HepG2 (cell line): ENCODE results near the gene TSC22D4. TPM values are rescaled to one million over a fixed set of nuclear protein-coding genes. Genes with fewer than 3 reads are reported as not detected.
A peak's percentile ranks its signal among the peaks of the same experiment; 100 is the strongest.

Experiments used
- ATAC-seq: fragments of 200-7000 bp; cut with Tn5 transposase; 3 replicates; pipeline ENCODE4 v1.9.1; 2020; ENCODE audit warnings: mild to moderate bottlenecking, moderate library complexity
- BruUV-seq: library from RNA; stranded (reverse); fragments of 400-500 nt; replicated peaks from 2 replicates; lab custom pipeline; 2021; lab: Mats Ljungman, UMichigan
- CTCF ChIA-PET: fragments of 300-600 bp; formaldehyde crosslinking; extraction: SDS; loops from one replicate; lab custom pipeline; 2021; ENCODE audit warnings: low total read pairs, inconsistent platforms, low intra/inter-chr PET ratio; lab: Yijun Ruan, JAX
- POLR2A ChIA-PET: fragments of 350-600 bp; sonication (Branson Sonifier 250); formaldehyde crosslinking; loops from one replicate; lab custom pipeline; 2020; ENCODE audit warnings: antibody characterized with exemption, inconsistent platforms; lab: Yijun Ruan, JAX
- DNase-seq: peaks from one replicate; pipeline ENCODE4 v3.0.0-alpha.2; 2015; ENCODE audit warnings: low spot score
- FAIRE-seq: peaks from 3 replicates; lab custom pipeline; 2011; peaks lifted over from hg19 to GRCh38; lab: Jason Lieb, UNC
- H2AFZ ChIP-seq: one replicate; pipeline ENCODE4 v1.6.1; 2011; ENCODE audit warnings: low read length, inconsistent platforms
- H3K27ac ChIP-seq: fragments of 300-600 bp; 3 replicates; pipeline ENCODE4 v1.8.0; 2011; ENCODE audit warnings: mixed run types, mild to moderate bottlenecking, mixed read lengths, low read length, inconsistent platforms; ENCODE audit not compliant: insufficient read depth; ENCODE audit errors: extremely low read length
- H3K27me3 ChIP-seq, 2 experiments: fragments of 200-600 bp in 1 of 2; 2 replicates in 1 of 2; 3 replicates in 1 of 2; pipeline versions ENCODE4 v1.6.0 to v1.8.0; 2011; ENCODE audit warnings: low read length in 2 of 2, mild to moderate bottlenecking in 2 of 2, moderate library complexity in 2 of 2, inconsistent platforms in 1 of 2; ENCODE audit not compliant: insufficient read depth in 2 of 2, control insufficient read depth in 1 of 2
- H3K36me3 ChIP-seq, 2 experiments: fragments of 200-600 bp in 1 of 2; replicated peaks in 1 of 2; 2 replicates in 1 of 2; 3 replicates in 1 of 2; pipeline versions ENCODE4 v1.5.1 to v1.8.0; 2011; ENCODE audit warnings: low read length in 2 of 2, inconsistent platforms in 1 of 2; ENCODE audit not compliant: insufficient read depth in 2 of 2, control insufficient read depth in 1 of 2
- H3K4me1 ChIP-seq: 2 replicates; pipeline ENCODE4 v1.5.1; 2012; ENCODE audit warnings: low read length, inconsistent platforms; ENCODE audit not compliant: insufficient read depth
- H3K4me2 ChIP-seq: 2 replicates; pipeline ENCODE4 v1.6.0; 2011; ENCODE audit warnings: low read depth, low read length, inconsistent platforms
- H3K4me3 ChIP-seq, 3 experiments: fragments of 200-600 bp in 1 of 3; sonication (generic), shearing (Covaris generic) in 1 of 3; replicated peaks in 1 of 3; 2 replicates each; pipeline ENCODE4 v1.5.1; 2011 to 2016; ENCODE audit warnings: low read length in 3 of 3, inconsistent platforms in 2 of 3, low read depth in 2 of 3, mild to moderate bottlenecking in 2 of 3, control low read depth in 1 of 3, mixed read lengths in 1 of 3; ENCODE audit not compliant: insufficient read depth in 1 of 3
- H3K79me2 ChIP-seq: one replicate; pipeline ENCODE4 v1.6.1; 2011; ENCODE audit warnings: low read length, inconsistent platforms; ENCODE audit not compliant: insufficient read depth
- H3K9ac ChIP-seq: 2 replicates; pipeline ENCODE4 v1.6.0; 2011; ENCODE audit warnings: mild to moderate bottlenecking, low read depth, low read length, inconsistent platforms; ENCODE audit not compliant: insufficient read depth
- H3K9me3 ChIP-seq: 2 replicates; pipeline ENCODE4 v1.5.1; 2012; ENCODE audit warnings: mild to moderate bottlenecking, low read length
- H4K20me1 ChIP-seq: 2 replicates; pipeline ENCODE4 v1.6.0; 2011; ENCODE audit warnings: inconsistent platforms, mild to moderate bottlenecking, low read length, moderate library complexity; ENCODE audit not compliant: insufficient read depth
- MYC ChIP-seq: sonication (generic); formaldehyde crosslinking; IDR thresholded peaks from 2 replicates; pipeline ENCODE4 v1.9.0; 2021; ENCODE audit warnings: missing genetic modification reagents, borderline replicate concordance
- NFRKB ChIP-seq: fragments of 450-650 bp; IDR thresholded peaks from 2 replicates; pipeline ENCODE4 v1.6.1; 2017
- PAX8 ChIP-seq: sonication (generic); formaldehyde crosslinking; IDR thresholded peaks from 2 replicates; pipeline ENCODE4 v1.8.0; 2022; ENCODE audit warnings: mild to moderate bottlenecking, missing genetic modification reagents, borderline replicate concordance
- RARA ChIP-seq: IDR thresholded peaks from 2 replicates; pipeline ENCODE4 v1.6.1; 2016; ENCODE audit warnings: missing genetic modification reagents, missing compliant biosample characterization
- RXRA ChIP-seq: sonication (generic); formaldehyde crosslinking; IDR thresholded peaks from 2 replicates; pipeline ENCODE4 v1.5.1; 2020; ENCODE audit warnings: missing genetic modification reagents
- TGIF2 ChIP-seq: IDR thresholded peaks from 2 replicates; pipeline ENCODE4 v1.6.1; 2016; ENCODE audit warnings: control low read depth, missing compliant biosample characterization
- ZNF160 ChIP-seq: sonication (generic); formaldehyde crosslinking; IDR thresholded peaks from 2 replicates; pipeline ENCODE4 v1.8.0; 2022; ENCODE audit warnings: mild to moderate bottlenecking, inconsistent platforms, missing genetic modification reagents
- ZNF329 ChIP-seq: sonication (generic); formaldehyde crosslinking; IDR thresholded peaks from 2 replicates; pipeline ENCODE4 v1.9.0; 2021; ENCODE audit warnings: low read depth, mild to moderate bottlenecking, missing genetic modification reagents
- ZNF790 ChIP-seq: sonication (generic); formaldehyde crosslinking; IDR thresholded peaks from 2 replicates; pipeline ENCODE4 v1.8.0; 2022; ENCODE audit warnings: missing genetic modification reagents, mild to moderate bottlenecking, borderline replicate concordance
- WGBS: methylation state at CpG from one replicate; pipeline ENCODE4 v1.1.6; 2017; ENCODE audit warnings: low lambda C conversion rate; 5-methylcytosine and 5-hydroxymethylcytosine counted together
- in situ Hi-C: cut with HindIII; loops from 2 replicates; pipeline ENCODE4 v1.10.0; 2017; ENCODE audit warnings: low pct_unique_long_range_greater_than_20kb; ENCODE audit not compliant: extremely low pct_ligation_motif_present
- intact Hi-C: fragments of 100-400 bp; cut with micrococcal nuclease; formaldehyde crosslinking; loops from one replicate; pipeline ENCODE4 v1.10.0; 2022; ENCODE audit not compliant: unreplicated experiment
- polyA plus RNA-seq, 8 experiments: library from polyadenylated mRNA; depleted of rRNA in 3 of 8; stranded (reverse) in 7 of 8; unstranded in 1 of 8; fragments of >200 nt; fragmentation: Illumina TruSeq in 4 of 8; extraction: Trizol in 4 of 8; gene quantifications; 2 replicates each; pipeline versions ENCODE4 v1.2.1 to v1.2.3, GENCODE V29; 2011 to 2016; ENCODE audit warnings: low read depth in 4 of 8, missing spikeins in 1 of 8, mixed read lengths in 1 of 8; ENCODE audit not compliant: insufficient read depth in 1 of 8
- total RNA-seq, 5 experiments: library from RNA; depleted of rRNA; stranded (reverse); fragments of >200 nt; fragmentation: Illumina TruSeq; extraction: Trizol; gene quantifications; 2 replicates each; pipeline ENCODE4 v1.2.3, GENCODE V29; 2016; ENCODE audit warnings: low read depth in 1 of 5
- TF ChIP-seq, protein P1 (sequence below): sonication (generic); formaldehyde crosslinking; IDR thresholded peaks from 2 replicates; pipeline ENCODE4 v1.5.1; 2020; ENCODE audit warnings: missing genetic modification reagents, mild to moderate bottlenecking, borderline replicate concordance
- TF ChIP-seq, protein P2 (sequence below): sonication (generic); formaldehyde crosslinking; IDR thresholded peaks from 2 replicates; pipeline ENCODE4 v1.4.0; 2020; ENCODE audit warnings: mild to moderate bottlenecking, low read depth, missing genetic modification reagents
- TF ChIP-seq, protein P3 (sequence below): sonication (generic); formaldehyde crosslinking; IDR thresholded peaks from 2 replicates; pipeline ENCODE4 v1.5.0; 2020; ENCODE audit warnings: missing genetic modification reagents
- TF ChIP-seq, protein P4 (sequence below): sonication (generic); formaldehyde crosslinking; IDR thresholded peaks from 2 replicates; pipeline ENCODE4 v1.5.0; 2020; ENCODE audit warnings: mild to moderate bottlenecking, missing genetic modification reagents, moderate library complexity
- TF ChIP-seq, protein P5 (sequence below): sonication (generic); formaldehyde crosslinking; IDR thresholded peaks from 2 replicates; pipeline ENCODE4 v1.5.0; 2020; ENCODE audit warnings: missing genetic modification reagents, mild to moderate bottlenecking, borderline replicate concordance

The TSC22D4 gene
- total and polyA plus RNA-seq, 2 of the 13 experiments (the other 11 are each of a cell fraction or from before 2014, with no cell fraction given), result 7.7 to 8.7 TPM

DNA sequence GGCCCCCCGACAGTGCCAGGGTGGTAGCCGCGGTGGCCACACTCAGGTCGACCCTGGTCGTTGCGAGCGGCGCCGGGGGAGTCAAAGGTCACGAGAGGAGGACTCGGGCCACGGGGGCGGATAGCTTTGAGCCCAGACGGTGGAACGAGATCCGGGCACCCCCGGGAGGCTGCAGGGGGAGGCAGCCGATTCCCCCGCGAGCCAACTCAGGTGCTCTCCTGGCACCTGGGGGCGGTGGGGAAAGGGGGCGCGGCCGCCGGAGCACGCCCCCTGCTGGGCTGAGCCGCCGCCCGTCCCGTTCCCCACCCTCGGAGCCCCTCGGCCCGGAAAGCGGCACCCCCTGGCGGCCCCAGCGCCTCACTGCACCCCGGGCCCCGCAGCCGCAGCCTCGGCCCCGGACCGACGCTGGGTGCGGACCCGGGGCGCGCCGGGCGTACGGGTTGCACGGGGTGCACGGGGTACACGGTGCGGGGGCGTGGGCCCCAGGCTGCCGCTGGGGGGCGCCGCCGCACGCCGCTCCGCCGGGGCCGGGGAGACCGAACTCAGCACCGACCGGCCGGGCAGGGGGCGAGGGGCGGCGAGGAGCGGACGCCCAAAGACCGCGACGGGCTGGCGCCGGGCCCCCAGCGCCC is 4.2 kb upstream of the TSC22D4 start:
- ATAC-seq (peak; percentile 55), DNase-seq (peak; percentile 41), FAIRE-seq (no peak)
- Histone ChIP-seq H3K9ac (peak overlapping the region; percentile 10; the same call in 1 of the 2 replicates), H3K4me2 (peak overlapping the region; percentile 80), H3K4me1 (peaks cover 60% of the 10 kb centered on the region), H4K20me1 (no peaks in the 10 kb centered on the region), H3K4me3 (peak overlapping the region; percentile 46 to 79 (median 65)), H3K27me3 (peaks cover 2 to 44% of the 10 kb centered on the region in 2 experiments; a peak in 3 of 5 replicates), H3K9me3 (no peaks in the 10 kb centered on the region), H3K36me3 (no peaks in the 10 kb centered on the region), H3K79me2 (peaks cover 1% of the 10 kb centered on the region), H3K27ac (no peak overlapping the region), H2AFZ (no peak overlapping the region)
- intact Hi-C loops, result loop anchor here (1.0 to 5.0 kb wide), 2 partner anchors 14 to 699 kb away; partner anchors contain the start of gene NAT16
- ChIA-PET POLR2A (no interaction called here), CTCF (interaction anchor here (0.8 to 3.3 kb wide), 7 partner anchors 10 to 86 kb away, joined by 3 to 32 read pairs (median 5); no protein-coding TSS in a partner anchor)
- in situ Hi-C loops, result no loop called here
- no TSS peak for BruUV-seq
- 0% methylated on average over 10 of the region's 79 CpGs for WGBS
- TF ChIP-seq, protein P1, sequence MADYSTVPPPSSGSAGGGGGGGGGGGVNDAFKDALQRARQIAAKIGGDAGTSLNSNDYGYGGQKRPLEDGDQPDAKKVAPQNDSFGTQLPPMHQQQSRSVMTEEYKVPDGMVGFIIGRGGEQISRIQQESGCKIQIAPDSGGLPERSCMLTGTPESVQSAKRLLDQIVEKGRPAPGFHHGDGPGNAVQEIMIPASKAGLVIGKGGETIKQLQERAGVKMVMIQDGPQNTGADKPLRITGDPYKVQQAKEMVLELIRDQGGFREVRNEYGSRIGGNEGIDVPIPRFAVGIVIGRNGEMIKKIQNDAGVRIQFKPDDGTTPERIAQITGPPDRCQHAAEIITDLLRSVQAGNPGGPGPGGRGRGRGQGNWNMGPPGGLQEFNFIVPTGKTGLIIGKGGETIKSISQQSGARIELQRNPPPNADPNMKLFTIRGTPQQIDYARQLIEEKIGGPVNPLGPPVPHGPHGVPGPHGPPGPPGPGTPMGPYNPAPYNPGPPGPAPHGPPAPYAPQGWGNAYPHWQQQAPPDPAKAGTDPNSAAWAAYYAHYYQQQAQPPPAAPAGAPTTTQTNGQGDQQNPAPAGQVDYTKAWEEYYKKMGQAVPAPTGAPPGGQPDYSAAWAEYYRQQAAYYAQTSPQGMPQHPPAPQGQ (CRISPR knock-in tag), result no peak
- TF ChIP-seq TGIF2 (CRISPR knock-in tag) (0 out of 2 replicates have a peak, but pooled peaks have one; percentile 33), RARA (CRISPR knock-in tag) (no peak), ZNF790 (CRISPR knock-in tag) (no peak), ZNF160 (CRISPR knock-in tag) (no peak), NFRKB (no peak), PAX8 (CRISPR knock-in tag) (peak; percentile 43; the same call in 1 of the 2 replicates), MYC (CRISPR knock-in tag) (no peak), ZNF329 (0 out of 2 replicates have a peak, but pooled peaks have one; percentile 42), RXRA (CRISPR knock-in tag) (peak; percentile 24; the same call in 1 of the 2 replicates)
- TF ChIP-seq, protein P2, sequence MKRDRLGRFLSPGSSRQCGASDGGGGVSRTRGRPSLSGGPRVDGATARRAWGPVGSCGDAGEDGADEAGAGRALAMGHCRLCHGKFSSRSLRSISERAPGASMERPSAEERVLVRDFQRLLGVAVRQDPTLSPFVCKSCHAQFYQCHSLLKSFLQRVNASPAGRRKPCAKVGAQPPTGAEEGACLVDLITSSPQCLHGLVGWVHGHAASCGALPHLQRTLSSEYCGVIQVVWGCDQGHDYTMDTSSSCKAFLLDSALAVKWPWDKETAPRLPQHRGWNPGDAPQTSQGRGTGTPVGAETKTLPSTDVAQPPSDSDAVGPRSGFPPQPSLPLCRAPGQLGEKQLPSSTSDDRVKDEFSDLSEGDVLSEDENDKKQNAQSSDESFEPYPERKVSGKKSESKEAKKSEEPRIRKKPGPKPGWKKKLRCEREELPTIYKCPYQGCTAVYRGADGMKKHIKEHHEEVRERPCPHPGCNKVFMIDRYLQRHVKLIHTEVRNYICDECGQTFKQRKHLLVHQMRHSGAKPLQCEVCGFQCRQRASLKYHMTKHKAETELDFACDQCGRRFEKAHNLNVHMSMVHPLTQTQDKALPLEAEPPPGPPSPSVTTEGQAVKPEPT, result 0 out of 2 replicates have a peak, but pooled peaks have one; percentile 55
- TF ChIP-seq, protein P3, sequence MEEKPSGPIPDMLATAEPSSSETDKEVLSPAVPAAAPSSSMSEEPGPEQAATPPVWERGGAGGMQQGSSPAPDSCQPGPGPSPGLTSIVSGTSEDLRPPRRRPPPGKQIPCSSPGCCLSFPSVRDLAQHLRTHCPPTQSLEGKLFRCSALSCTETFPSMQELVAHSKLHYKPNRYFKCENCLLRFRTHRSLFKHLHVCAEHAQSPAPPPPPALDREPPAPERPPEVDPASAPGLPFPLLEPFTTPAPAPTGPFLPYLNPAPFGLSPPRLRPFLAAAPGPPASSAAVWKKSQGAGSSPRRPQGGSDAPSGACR (CRISPR knock-in tag), result no peak
- TF ChIP-seq, protein P4, sequence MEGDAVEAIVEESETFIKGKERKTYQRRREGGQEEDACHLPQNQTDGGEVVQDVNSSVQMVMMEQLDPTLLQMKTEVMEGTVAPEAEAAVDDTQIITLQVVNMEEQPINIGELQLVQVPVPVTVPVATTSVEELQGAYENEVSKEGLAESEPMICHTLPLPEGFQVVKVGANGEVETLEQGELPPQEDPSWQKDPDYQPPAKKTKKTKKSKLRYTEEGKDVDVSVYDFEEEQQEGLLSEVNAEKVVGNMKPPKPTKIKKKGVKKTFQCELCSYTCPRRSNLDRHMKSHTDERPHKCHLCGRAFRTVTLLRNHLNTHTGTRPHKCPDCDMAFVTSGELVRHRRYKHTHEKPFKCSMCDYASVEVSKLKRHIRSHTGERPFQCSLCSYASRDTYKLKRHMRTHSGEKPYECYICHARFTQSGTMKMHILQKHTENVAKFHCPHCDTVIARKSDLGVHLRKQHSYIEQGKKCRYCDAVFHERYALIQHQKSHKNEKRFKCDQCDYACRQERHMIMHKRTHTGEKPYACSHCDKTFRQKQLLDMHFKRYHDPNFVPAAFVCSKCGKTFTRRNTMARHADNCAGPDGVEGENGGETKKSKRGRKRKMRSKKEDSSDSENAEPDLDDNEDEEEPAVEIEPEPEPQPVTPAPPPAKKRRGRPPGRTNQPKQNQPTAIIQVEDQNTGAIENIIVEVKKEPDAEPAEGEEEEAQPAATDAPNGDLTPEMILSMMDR, result peak; percentile 87
- TF ChIP-seq, protein P5, sequence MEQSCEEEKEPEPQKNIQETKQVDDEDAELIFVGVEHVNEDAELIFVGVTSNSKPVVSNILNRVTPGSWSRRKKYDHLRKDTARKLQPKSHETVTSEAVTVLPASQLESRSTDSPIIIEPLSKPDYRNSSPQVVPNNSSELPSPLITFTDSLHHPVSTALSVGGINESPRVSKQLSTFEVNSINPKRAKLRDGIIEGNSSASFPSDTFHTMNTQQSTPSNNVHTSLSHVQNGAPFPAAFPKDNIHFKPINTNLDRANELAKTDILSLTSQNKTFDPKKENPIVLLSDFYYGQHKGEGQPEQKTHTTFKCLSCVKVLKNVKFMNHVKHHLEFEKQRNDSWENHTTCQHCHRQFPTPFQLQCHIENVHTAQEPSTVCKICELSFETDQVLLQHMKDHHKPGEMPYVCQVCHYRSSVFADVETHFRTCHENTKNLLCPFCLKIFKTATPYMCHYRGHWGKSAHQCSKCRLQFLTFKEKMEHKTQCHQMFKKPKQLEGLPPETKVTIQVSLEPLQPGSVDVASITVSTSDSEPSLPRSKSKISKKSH (CRISPR knock-in tag), result 0 out of 2 replicates have a peak, but pooled peaks have one; percentile 17
